ENCODE results near the gene UBE4B.
"Not testable (repeated sequence)": the region's sequence is repeated elsewhere in the genome, so short reads cannot be mapped to it uniquely, and the experiment has no call there.

The UBE4B gene

GRCh38 chr1:10105484-10105883 is 72.7 kb downstream of the UBE4B start:
- no peak for TF ChIP-seq CTCF (conservative IDR thresholded peaks at IDR 0.05; ENCODE audit: low read depth, low read length)
- DNase-seq (ENCODE audit: low read depth) = no peak
- H3K4me3 ChIP-seq (ENCODE audit: low read depth, low read length) = no peak overlapping the region

GRCh38 chr1:10106241-10106640 is 73.5 kb downstream of the UBE4B start:
- H3K4me3 ChIP-seq (ENCODE audit: low read depth, low read length) = no peak overlapping the region
- no peak for DNase-seq (ENCODE audit: low read depth)
- no peak for TF ChIP-seq CTCF (conservative IDR thresholded peaks at IDR 0.05; ENCODE audit: low read depth, low read length)

- no peak for TF ChIP-seq CTCF (conservative IDR thresholded peaks at IDR 0.05; ENCODE audit: low read depth, low read length)
- no peak overlapping the region for H3K4me3 ChIP-seq (ENCODE audit: low read depth, low read length)
Observed at GRCh38 chr1:10106756-10107475, 74.2 kb downstream of the UBE4B start.

GRCh38 chr1:10107476-10107847 is 74.7 kb downstream of the UBE4B start:
- not testable (repeated sequence) for H3K4me3 ChIP-seq (ENCODE audit: low read depth, low read length); DNase-seq (ENCODE audit: low read depth)

More at GRCh38 chr1:10106756-10107475, 74.2 kb downstream of the UBE4B start:
- DNase-seq (ENCODE audit: low read depth) = no peak

GRCh38 chr1:10108134-10108663 is 75.4 kb downstream of the UBE4B start:
- TF ChIP-seq CTCF (conservative IDR thresholded peaks at IDR 0.05; ENCODE audit: low read depth, low read length) = no peak
- peak; percentile 80 for DNase-seq (ENCODE audit: low read depth)
- H3K4me3 ChIP-seq (ENCODE audit: low read depth, low read length) = no peak overlapping the region

- no peak for DNase-seq (ENCODE audit: low read depth)
- no peak for TF ChIP-seq CTCF (conservative IDR thresholded peaks at IDR 0.05; ENCODE audit: low read depth, low read length)
- no peak overlapping the region for H3K4me3 ChIP-seq (ENCODE audit: low read depth, low read length)
Observed at GRCh38 chr1:10108948-10109708, 76.4 kb downstream of the UBE4B start.

- DNase-seq (ENCODE audit: low read depth) = no peak
- no peak for TF ChIP-seq CTCF (conservative IDR thresholded peaks at IDR 0.05; ENCODE audit: low read depth, low read length)
- H3K4me3 ChIP-seq (ENCODE audit: low read depth, low read length) = no peak overlapping the region
Observed at GRCh38 chr1:10113501-10113900, 80.7 kb downstream of the UBE4B start.
